Measurements from ENCODE around the gene AKR7A2. TPM values are rescaled to one million over a fixed set of nuclear protein-coding genes. Genes with fewer than 3 reads are reported as not detected.

AKR7A2 gene
- 108 and 134 TPM in 2 replicates for total RNA-seq

DNA sequence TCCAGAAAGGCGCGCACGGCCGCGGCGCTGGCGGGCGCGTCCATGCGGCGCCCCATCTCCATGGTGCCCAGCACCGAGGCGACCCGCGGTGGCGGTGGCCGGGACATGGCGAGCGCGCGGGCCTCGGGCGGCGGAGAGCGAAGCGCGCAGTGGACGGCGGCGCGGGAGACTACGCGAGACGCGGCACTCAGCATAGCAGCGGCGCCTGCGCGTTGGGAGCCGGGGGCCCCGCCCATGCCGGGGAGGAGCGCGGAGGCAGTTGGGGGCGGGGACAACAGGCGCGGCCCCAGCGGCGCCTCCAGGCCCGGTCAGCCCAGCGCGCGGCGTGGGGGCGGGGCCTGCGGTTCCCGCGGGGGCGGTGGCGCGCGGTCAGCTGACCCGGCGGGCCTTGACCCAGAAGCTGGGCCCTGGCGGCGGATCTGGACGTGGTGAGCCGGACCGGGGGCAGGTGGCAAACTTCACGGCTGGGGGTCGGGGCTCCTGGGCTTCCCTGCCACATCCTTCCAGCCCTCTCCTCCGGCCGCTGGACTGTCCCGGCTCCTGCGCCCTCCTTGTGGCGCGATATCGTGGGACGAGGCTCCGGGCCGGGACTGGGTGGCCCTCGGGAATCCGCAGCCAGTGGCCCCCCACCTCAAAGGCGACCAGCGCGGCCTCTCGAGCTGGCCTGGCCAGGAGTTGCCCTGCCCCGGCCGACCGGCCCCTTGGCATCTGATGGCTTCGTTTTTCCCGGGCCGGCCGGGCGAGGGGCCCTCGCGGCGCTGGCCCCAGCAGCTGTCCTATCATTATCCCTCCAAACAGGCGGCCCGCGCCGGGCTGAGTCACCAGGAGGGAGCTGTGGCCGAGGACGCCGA is at the start of gene AKR7A2, which contains the start of gene SLC66A1:
AKR7A2 (minus strand) TSS at position 214 of the 851 bp plus-strand sequence; CDS start at position 194, 20 bp downstream.
SLC66A1 (plus strand) TSS at position 396 of the 851 bp plus-strand sequence. CDS start 5,352 bp downstream, outside the sequence.

DNA sequence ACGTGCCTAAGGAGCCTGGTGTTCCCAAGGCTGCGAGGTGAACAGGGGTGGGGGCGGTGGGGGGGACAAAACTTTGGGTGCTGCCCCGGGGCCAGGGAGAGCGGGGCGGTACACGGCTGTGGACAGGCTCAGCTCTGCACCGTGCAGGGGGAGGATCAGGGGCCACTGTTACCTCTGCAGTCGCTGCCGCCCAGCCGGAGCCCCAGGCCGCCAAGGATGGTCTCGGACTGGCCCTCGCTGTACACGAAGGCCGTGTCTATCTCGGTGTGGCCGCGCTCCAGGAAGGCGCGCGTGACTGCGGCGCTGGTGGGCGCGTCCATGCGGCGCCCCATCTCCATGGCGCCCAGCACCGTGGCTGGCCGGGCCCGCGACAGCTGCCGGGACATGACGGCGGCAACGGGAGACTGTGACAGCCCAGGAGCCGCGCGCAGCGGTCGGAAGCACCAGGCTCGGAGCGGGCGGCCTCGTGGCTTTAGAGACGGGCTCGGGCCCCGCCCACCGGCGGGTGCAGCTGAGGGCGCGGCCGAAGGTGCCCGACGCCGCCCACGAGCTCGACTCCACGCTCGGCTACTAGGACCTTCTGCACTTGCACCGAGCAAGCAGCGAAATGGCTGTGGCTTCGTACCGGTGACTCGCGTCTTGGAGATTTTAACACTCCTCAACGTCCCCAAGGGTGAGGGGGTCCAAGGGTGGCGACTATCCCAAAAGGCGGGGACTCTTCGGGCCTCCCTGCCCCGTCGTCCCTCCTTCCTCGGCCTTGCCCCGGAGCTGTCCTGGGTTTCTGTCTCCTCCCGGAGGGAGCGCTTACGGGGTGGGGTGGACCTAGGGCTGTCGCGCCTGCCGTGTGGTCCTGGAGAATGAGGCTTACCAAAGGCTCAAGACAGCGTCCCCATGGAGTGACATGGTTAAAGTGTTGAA is 23.4 kb downstream of the AKR7A2 start, which contains the start of gene AKR7A3:
AKR7A3 (minus strand) TSS at position 447 of the 918 bp plus-strand sequence; CDS start at position 386, 61 bp downstream.

Other genes starting within 250 kb of the AKR7A2 start
- gene UBR4, start 101.9 kb downstream of the AKR7A2 start, total RNA-seq = 96.9 and 115 TPM in 2 replicates
- gene EMC1, start 60.6 kb downstream of the AKR7A2 start, total RNA-seq = 72.8 and 87.6 TPM in 2 replicates
- 69.2 and 69.5 TPM in 2 replicates for gene MRTO4, start 60.3 kb downstream of the AKR7A2 start, total RNA-seq
- gene AKR7A3, start 23.4 kb downstream of the AKR7A2 start, total RNA-seq = 0.20 and 0.89 TPM in 2 replicates
- gene SLC66A1, start 182 bp upstream of the AKR7A2 start, total RNA-seq = 23.7 and 24.4 TPM in 2 replicates
- 106 and 137 TPM in 2 replicates for gene CAPZB, start 173.4 kb upstream of the AKR7A2 start, total RNA-seq